ENCODE results near the gene BCAN.

The BCAN gene

DNA sequence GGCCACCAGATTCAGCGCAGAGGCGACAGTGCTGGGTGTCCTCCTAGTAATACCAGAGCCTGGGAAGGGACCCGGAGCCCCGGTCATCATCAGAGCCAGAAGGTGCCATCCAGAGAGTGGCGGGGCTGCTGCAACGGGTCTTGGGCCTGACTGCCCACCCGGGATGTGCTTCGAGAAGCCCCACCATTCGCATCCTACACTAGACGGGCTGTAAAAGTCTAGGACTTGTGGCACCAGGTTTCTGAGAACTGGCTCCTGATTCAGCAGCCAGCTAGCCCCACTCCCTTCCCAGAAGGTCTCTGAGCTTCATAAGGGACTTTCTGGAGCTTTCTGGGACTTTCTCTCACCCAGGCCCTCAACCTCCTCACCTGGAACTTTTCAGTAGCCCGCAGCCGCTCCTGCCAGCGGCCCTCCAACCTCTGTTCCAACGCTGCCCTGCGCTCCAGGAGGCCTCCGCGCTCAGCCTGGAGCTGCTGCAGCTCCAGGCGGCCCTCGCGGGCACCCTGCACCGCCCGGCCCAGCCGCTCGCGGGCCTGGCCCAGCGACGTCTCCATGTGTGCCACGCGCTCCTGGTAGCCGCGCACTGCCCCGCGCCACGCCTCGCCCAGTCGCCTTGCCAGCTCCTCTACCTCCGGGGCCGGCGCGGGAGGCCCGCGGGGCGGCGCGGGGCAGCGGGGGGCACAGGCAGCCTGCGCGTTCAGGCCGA, 34.4 kb downstream of the BCAN start:
- no peak for DNase-seq (ENCODE audit: low read depth in 2 of 2, low spot score in 1 of 2)

DNA sequence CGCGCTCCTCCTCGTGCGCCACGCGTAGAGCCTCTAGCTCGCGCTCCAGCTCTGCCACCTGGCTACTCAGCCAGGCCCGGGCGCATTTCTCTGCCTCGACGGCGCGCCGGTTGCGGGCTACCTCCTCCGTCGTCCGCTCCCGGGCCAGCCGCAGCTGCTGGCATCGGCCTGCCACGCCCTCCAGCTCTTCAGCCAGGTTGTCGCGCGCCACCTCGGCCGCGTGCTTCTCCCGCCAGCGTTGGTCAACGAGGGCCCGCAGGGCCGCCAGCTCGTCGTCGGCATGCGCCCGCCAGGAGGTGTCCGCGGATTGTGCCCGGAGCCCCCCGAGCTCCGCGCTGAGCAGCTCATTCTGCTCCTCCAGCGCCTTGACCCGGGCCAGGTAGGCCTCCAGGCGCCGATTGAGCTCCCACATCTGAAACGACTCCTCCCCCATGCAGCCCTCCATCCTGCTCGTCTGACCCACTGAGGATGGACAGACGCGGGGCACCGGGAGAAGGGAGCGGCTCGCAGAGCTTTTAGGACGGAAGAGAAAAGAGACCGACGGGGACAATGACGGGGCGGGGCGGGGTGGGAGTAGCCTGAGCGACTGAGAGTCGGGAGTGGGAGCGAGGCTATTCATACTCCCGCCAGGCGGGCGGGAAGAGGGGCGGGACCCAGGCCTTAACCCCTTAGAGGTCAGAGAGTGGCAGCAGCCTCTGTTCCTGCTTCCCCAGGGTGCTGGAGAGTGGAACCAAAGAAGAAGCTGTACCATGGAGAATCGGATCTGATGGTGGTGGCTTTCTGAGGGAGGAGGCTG, 35.1 kb downstream of the BCAN start, which contains the start of gene NES:
TSS of gene NES (minus strand) at position 588 of the 796 bp plus-strand sequence. CDS start at position 445, 143 bp downstream.
- no peak for DNase-seq (ENCODE audit: low read depth in 2 of 2, low spot score in 1 of 2)

DNA sequence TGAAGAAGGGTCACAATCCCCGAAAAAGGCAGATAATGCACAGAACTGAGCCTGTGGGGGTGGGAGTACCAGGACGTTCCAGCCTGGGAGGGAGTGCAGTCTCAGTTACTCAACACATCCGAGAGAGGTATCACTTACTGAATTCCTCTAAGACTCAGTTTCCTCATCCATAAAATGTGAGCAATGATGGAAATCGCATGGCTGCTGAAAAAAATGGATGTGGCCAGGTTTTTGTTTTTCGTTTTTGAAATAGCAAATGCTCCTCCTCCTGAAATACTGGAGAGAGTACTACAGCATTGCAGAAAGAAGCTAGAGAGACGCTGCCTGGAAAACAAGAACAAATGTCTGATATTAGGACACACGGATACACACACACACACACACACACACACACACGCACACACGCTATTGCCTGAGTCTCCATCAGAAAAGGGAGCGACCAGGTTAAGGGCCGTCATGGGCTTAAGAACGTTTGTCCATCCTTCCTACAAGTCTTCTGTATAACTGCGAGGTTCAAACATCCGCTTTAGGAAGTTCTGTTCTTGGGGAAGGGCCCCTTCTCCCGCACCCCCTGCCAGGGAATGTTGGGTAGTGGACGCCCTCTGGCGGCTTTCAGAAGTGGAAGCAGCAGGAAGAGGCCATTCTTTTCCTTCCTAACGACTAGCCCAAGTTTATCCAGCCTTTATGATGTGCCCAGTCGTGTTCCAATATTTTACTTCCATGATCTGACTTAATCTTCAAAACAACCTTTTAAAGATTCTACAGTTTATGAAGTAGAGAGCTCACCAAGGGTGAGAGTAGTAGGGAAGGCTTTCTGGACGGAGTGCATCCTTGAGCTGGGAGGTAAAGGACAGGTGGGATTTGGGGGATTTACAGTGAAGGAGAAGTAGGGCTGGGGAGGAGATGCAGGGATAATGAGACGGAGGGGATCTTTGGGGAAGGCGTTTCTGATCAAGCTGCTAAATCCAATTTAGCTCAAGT, 36.0 kb downstream of the BCAN start:
- DNase-seq (ENCODE audit: low read depth in 2 of 2, low spot score in 1 of 2), result no peak

DNA sequence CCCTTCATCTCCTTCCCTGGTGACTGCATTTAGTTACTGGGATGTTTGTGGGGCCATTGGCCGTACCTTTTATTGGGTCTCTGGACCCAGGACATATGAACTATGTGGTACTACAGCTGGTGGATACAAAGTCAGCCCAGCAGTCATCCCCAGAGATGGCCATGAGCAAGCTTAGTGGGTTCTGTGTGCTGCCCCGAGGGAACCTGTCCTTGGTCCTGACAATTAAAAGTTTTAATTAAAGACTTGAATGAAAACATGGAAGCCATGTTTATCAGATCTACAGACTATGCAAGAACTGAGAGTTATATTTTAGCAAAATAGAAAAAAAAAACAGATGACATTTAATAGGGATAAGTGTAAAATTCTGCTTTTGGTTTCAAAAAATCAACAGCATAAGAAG, 38.1 kb downstream of the BCAN start:
- no peak for DNase-seq (ENCODE audit: low read depth in 2 of 2, low spot score in 1 of 2)

DNA sequence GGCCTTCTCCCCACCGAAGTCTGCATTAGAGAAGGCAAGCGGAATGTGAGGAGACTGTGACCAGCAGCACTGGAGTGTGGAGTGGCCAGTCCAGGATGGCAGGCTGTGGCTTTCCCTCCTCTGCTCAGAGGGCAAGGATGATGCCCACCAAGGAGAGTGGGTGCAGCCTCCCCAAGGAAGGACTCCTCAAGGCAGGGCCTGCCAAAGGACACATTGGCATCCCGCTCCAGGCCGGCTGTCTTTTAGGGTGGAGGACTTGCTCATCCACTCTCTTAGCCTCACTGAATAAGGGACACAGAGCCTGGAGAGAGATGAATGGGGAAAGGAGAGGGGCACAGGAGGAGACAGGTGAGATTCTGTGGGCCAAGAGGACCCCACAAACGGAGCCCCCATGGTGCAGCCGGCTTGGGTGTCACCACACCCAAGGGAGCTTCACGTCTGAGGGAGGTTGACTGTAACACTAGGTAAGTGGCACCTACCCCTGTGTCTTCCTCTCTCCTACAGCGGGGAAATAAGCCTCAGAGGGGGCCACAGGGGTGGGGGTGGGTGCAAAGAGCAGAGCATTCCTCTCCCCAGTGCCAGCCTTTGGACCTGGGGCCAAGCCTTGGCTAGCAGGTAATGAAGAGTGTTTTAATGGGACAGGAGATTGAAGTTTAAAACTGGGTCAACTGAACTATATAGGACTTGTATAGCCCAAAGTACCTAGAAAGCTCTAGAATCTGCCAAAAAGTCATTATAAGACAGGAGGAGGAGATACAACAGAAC, 39.5 kb downstream of the BCAN start:
- DNase-seq (ENCODE audit: low read depth in 2 of 2, low spot score in 1 of 2), result no peak

DNA sequence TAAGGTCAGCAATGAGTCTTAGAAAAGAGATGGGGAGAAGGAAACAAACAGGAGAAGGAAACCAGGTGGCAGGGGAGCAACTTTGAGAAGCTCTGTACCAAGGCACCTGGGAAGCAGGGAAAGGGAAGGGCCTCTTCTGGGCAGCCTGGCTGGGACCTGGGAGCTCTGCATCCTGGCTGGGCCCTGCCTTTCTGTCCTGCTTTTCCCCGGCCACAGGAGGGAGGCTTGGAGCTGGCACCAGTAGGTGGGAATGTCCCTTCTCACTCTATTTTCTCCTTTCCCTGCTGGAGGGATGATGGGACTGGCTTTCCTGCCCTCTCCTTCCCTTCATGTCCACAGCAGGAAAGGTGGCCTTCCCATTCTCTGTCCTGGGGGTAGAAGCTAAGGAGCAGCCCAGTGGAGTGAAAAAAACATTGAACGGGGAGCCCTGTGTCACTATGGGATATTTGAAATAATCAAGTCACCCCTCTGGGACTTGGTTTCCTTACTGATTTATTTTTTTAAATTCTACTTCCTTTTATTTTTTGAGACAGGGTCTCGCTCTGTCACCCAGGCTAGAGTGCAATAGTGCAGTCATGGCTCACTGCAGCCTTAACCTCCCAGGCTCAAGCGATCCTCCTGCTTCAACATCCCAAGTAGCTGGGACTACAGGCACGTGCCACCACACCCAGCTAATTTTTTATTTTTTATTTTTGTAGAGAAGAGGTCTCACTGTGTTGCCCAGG, 40.4 kb downstream of the BCAN start:
- DNase-seq (ENCODE audit: low read depth in 2 of 2, low spot score in 1 of 2), result no peak

DNA sequence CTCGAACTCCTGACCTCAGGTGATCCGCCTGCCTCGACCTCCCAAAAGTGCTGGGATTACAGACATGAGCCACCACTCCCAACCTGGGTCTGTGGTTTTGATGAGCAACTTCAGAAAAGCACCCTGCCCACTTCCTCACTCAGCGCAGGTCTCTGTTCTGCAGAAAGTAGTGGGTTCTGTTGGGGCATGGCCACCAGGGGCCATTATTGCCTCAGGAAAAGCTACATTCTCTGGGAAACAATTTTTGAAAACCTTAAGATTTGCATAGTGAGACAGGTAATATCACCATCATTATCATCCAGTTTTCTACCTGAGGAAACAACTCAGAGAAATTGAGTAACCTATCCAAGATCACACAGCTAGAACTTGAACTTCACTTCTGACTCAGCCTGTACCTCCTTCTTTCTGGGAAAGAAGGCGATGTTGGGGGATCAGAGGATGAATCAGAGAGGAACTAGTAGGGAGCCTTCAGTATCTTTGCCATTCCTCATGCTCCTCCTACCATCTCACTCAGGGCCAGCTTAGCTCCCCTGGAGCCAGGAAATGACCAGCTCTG, 42.4 kb downstream of the BCAN start:
- no peak for DNase-seq (ENCODE audit: low read depth in 2 of 2, low spot score in 1 of 2)

DNA sequence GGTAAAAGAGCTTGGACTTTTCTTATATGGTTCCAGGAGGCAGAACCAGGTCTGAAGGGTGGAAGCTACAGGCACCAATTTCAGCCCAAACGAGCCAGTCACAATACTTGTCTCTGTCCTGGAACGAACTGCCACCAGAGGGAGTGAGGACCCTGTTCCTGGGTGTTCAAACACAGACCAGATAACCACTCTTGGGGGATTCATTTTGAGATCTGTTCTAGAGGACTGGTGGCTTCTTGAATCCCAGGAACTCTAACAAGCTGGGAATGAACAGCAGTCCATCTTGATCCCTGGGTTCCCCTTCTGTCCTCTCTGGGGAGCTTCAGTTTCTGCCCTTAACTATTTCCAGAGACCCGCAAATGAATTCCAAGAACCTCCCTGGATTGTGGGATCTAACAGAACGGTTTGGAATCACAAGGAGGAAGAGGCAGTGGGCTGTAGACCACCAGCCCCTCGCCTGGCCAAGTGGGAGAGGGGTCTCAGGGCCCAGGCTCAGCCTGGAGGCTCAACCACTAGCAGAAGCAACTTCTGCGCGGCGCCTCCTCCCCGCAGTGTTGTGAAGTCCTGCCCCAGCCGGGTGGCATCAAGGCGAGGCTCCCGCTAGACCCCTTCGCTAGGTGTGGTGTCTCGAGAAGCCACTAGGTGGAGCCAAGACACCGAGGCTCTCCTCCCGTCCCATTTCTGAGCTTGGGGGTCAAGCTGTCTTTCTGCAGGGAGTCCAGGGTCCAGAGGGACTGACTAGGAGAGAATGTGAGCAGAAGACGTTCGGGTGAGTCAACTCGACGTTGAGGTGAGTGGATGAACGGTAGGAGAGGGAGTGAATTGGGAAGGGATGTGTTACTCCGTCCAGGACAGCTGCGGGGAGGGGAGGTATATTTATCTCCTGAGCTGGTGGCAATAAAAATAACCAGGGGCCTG, 47.4 kb downstream of the BCAN start:
- peak; percentile 47 to 56 for DNase-seq (ENCODE audit: low read depth in 2 of 2, low spot score in 1 of 2)

DNA sequence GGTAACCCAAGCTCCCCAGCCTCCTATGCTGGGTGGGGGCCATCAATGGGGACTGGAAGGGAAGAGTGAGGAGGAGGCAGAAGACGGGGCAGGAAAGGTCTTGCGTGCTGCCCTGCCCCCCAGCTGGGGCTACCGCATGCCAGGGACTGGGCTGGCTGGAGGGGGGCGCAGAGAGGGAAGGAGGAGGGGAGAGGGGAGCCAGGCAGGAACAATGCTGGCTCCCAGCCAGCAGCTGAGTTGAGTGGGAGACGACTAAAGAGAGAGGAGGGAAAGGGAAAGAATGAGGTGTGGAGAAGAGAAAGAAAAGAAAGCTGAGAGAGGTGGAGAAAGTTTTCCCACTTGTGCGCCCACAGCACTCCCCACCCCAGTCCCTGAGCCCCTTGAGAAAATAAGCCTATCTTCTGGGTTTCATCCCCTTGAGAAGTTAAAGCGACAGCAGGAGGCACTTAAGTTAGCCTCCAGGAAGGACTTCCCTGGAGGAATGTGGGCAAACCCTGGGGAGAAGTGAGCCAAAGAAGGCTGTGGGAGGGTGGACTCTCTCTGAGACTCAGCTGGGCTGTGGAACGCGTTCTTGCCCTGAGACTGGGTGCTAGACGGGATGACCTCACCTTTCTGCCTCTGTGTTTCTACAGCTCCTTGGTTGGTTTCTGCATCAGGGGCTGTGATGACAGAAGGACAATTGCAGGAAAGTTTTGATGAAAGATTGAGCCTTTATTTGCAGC, 48.2 kb downstream of the BCAN start:
- no peak for DNase-seq (ENCODE audit: low read depth in 2 of 2, low spot score in 1 of 2)

DNA sequence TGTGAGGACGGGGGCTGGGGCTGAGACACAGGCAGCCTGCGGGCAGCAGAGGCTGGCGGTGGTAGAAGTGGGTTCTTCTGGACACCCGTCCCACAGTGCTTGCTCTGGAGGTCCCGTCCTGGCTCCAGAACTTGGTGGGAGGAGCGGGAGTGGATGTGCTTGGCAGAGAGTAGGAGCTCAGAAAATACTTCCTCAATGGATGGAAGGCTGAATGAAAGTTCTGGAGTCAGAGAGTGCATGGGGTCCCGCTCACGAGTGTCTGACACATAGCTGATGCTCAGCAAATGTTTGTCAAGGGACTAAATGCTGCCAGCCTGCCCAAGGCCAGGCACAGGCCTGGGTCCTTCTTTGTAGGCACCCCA, 48.7 kb downstream of the BCAN start:
- DNase-seq (ENCODE audit: low read depth in 2 of 2, low spot score in 1 of 2), result no peak

DNA sequence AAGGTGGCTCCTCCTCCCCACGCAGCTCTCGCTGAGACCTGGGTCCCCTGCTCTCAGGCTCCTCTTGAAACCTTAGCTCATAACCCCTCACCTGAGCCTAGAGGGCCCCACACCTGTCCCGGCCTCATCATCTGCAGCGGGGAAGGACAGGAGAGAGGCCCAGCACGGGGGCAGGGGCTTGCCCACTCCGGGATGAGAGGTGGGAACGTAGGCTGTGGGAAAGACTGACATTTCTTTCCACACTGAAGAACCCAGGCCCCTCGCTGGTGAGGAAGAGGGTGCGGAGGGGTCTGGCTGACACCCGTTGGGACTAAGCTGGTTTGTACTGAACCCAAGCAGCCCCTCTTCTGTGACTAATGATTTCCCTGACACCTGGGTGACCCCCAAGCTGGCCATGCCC, 49.3 kb downstream of the BCAN start:
- no peak for DNase-seq (ENCODE audit: low read depth in 2 of 2, low spot score in 1 of 2)

DNA sequence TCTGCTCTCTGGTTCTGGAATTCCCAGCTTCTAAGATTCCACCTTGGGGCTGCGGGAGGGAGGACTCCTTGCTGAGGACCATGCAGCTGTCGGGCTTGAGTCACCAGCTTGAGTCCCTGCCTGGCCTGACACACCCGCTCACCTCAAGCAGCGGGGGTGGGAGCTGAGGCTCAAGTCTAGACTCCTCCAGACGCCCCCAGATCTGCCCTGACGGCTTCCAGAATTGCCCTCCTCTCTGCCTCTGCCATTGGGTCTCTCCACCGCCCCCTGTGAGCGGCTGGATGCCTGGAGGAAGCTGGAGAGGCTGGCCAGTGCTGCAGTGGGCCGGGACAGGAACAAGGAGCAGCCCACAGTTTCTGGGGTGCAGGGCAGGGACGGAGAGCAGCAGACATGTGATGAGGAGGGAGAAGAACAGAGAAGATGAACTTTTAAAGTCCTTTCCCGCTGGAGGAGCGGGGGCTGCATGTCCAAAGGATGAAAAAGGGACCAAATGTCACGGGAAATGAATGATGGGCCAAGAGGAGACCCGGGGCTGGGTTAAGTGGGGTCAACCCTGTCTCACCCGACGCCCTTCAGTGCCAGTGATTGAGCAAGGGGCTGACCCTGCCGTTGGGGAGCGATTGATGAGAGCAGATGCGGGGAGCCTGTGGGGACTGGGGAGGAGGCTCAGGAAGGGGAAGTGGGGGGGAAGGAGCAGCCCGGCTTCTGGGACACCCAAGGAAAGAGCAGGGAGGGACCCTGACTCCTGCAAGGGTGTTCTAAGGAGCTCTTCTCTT, 49.9 kb downstream of the BCAN start:
- DNase-seq (ENCODE audit: low read depth in 2 of 2, low spot score in 1 of 2), result no peak

DNA sequence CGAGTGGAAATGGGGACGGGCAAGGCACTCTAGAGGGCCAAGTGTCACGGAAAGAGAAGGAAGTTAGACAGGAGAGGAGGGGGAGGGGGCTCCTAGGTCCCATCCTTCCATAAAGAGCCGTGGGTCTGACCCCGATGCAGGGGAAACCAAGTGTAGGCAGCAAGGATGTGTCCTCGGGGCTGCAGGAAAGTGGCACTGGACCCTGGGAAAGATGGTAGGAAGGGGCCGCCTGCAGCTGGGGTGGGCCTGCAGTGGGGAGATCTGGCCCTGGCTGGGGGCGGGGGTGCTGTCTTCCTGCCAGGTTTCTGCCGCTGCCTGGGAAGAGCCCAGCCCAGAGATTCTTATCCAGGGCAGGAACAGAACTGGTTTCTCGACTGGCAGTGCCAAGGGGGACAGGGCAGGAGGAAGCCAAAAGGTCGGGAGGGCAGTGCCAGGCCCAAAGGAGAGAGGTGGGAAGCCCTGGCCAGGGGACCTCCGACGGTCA, 50.6 kb downstream of the BCAN start:
- DNase-seq (ENCODE audit: low read depth in 2 of 2, low spot score in 1 of 2), result no peak

DNA sequence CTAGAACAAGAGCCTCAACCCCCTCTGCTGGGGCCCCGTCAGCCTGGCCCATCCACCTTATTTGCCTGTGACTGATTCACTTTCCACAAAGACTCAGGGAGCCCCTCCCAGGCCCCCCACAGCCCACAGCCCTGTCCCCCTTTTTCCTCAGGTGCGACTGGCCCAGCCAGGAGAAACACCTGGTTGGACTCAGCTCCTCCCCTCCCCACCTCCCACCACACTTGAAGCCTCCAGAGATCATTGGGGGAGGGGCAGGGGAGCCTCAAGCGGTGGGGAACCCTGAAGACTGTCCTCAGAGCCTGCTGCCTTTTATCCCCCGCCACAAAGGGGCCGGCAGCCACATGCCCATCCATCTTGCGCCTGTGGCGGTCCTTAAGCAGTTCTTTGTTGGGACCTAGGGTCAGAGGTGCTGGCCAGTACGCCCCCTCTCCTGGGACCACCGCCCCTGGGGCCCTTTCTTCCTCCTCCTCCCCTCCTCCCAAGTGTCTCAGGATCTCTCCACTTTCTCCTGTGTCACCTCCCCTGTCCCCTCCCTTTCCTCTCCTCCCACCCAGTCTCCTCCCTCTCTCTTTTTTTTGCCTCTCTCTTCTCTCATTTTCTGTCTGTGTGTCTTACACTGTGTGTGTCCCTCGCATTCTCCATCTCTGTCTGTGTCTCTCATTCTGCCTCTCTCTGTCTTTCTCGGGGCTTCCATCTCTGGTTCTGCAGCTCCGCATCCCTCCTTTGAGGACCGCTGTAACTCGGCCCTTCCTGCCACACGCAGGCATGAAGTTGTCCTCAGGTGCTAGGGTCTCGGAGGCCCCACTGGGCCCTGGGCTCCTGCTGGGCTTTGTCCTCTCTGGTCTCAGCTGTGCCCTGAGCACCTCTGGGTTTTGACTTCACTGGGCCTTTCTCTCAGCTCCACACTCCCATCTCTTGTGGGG, 51.3 kb downstream of the BCAN start:
- no peak for DNase-seq (ENCODE audit: low read depth in 2 of 2, low spot score in 1 of 2)

DNA sequence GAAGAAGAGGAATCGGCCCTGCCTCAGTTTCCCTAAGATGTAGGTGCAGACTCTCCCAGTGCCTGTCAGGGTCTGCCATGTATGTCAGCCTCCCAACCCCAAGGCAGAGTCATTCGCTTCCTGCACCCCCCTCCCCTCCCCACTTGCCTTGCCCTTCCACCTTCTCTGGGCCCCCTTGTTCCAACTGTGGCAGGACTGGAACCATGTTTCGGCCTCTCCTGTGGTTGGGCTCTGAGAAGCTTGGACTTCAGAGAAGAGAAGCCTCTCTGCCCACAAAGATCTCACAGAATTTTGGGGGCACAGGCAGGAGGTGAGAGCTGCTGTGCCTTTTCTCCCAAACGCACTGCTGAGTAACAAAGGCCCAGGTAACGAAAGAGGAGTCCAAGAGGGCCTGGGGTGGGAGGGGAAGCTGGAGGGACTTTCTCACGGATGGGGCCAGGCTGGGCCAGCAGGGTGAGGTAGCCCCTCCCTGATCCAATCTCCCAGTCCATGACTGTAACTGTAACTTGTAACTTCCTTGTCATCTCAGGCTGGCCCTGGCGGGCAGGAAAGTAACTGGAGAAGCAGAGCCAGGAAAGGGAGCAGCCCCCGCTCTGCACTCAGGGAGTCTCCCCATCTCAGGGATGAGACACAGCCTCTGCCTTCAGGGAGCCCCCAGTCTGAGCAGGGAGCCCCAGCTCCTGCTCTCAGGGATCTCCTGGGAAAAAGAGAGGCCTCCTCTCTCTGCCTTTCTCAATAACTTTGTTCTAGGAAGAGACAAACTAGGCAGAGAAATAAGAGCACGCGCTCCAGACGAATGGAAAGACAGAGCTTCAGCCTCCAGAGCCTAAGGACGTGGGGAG, 52.2 kb downstream of the BCAN start:
- no peak for DNase-seq (ENCODE audit: low read depth in 2 of 2, low spot score in 1 of 2)
